Psoas muscle (tissue), 8 donors: ENCODE results near the gene CDC45. TPM values are rescaled to one million over a fixed set of nuclear protein-coding genes. Genes with fewer than 3 reads are reported as not detected.
A peak's percentile ranks its signal among the peaks of the same experiment; 100 is the strongest.

Experiments
- ATAC-seq, 4 donors: fragments of 200-7000 bp; cut with Tn5 transposase; one replicate each; pipeline ENCODE4 v1.9.1; 2020; ENCODE audit warnings: moderate library complexity in 3 of 4, mild to moderate bottlenecking in 2 of 4
- DNase-seq, 2 donors: peaks; one replicate each; pipeline ENCODE4 v3.0.0-alpha.2; 2020
- H3K27ac ChIP-seq: fragments of 200-600 bp; one replicate; pipeline ENCODE4 v1.8.0; 2022
- H3K27me3 ChIP-seq, 3 donors: fragments of 200-600 bp in 1 of 3; one replicate each; pipeline versions ENCODE4 v1.6.1 to v1.8.0; 2013 to 2022; ENCODE audit warnings: low read length in 2 of 3, mild to moderate bottlenecking in 2 of 3, moderate library complexity in 1 of 3; ENCODE audit not compliant: insufficient read depth in 3 of 3
- H3K36me3 ChIP-seq, 2 donors: fragments of 200-600 bp in 1 of 2; one replicate each; pipeline versions ENCODE4 v1.6.1 to v1.8.0; 2013 to 2022; ENCODE audit warnings: low read depth in 1 of 2, mild to moderate bottlenecking in 1 of 2, moderate library complexity in 1 of 2; ENCODE audit not compliant: insufficient read depth in 1 of 2
- H3K4me1 ChIP-seq: fragments of 200-600 bp; one replicate; pipeline ENCODE4 v1.8.0; 2022
- H3K4me3 ChIP-seq: fragments of 200-600 bp; one replicate; pipeline ENCODE4 v1.8.0; 2022; ENCODE audit warnings: mild to moderate bottlenecking
- H3K9me3 ChIP-seq: fragments of 200-600 bp; one replicate; pipeline ENCODE4 v1.8.0; 2022
- WGBS, 3 donors: extraction: QIAGEN DNeasy Blood & Tissue Kit; methylation state at CpG; one replicate each; pipeline versions ENCODE4 v1.1.6 to v1.1.7; 2013; 5-methylcytosine and 5-hydroxymethylcytosine counted together
- intact Hi-C, 2 donors: fragments of 100-400 bp; cut with DNase I; formaldehyde crosslinking; loops; one replicate each; pipeline versions ENCODE4 v1.11.0 to v1.14.2; 2022
- polyA plus RNA-seq, 3 donors: library from polyadenylated mRNA; stranded (reverse); fragments of 200-250 nt; gene quantifications; one replicate each; pipeline ENCODE4 v1.2.3, GENCODE V29; 2013
- total RNA-seq, 4 donors: library from RNA; stranded (reverse); fragmentation: NEBNext Ultra II Directional in 2 of 4; extraction: Animal tissue kit (Norgen Biotek cat#: 25700) in 2 of 4; gene quantifications; one replicate each; pipeline versions ENCODE4 v1.2.1 to v1.2.4, GENCODE V29; 2021 to 2023
- TF ChIP-seq, protein P1 (sequence below): fragments of 200-600 bp; IDR thresholded peaks from one replicate; pipeline ENCODE4 v1.8.0; 2022; ENCODE audit warnings: antibody characterized with exemption
- donor health status: healthy with polysubstance abuse.
- donor health status: DM: no; HTN: no; CAD: no; lungs with moderate emphysema.
- donor health status: Bipolar disorder and iron deficiency.
- donor health status: healthy.
- donor health status: DM: yes; HTN: yes; CAD: no.
- donor health status: DM: no; HTN: no; CAD: no.
- donor health status: DM: no; HTN: no; CAD: no.
- donor health status: DM: yes; HTN: yes; CAD: no.

The CDC45 gene
- total and polyA plus RNA-seq, 7 donors: 0.30 to 0.77 (median 0.71) TPM; not detected in 2

DNA sequence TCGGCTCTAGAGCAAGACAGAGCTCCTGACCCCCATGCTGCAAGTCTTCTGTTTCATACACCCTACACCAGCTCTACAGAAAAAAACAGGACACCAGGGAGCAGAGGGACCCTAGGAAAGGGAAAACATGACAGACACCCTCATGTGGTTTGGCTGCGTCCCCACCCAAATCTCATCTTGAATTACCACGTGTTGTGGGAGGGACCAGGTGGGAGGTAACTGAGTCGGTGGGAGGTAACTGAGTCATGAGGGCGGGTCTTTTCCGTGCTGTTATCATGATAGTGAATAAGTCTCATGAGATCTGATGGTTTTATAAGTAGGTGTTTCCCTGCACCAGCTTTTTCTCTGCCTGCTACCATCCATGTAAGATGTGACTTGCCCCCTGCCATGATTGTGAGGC lies 25.6 kb upstream of the CDC45 start:
- Histone ChIP-seq H3K4me3 (no peak overlapping the region), H3K27ac (no peak overlapping the region), H3K9me3 (no peaks in the 10 kb centered on the region), H3K4me1 (no peaks in the 10 kb centered on the region), H3K36me3 (peaks cover 26 to 100% of the 10 kb centered on the region in 2 donors), H3K27me3 (no peaks in the 10 kb centered on the region)
- TF ChIP-seq, protein P1, sequence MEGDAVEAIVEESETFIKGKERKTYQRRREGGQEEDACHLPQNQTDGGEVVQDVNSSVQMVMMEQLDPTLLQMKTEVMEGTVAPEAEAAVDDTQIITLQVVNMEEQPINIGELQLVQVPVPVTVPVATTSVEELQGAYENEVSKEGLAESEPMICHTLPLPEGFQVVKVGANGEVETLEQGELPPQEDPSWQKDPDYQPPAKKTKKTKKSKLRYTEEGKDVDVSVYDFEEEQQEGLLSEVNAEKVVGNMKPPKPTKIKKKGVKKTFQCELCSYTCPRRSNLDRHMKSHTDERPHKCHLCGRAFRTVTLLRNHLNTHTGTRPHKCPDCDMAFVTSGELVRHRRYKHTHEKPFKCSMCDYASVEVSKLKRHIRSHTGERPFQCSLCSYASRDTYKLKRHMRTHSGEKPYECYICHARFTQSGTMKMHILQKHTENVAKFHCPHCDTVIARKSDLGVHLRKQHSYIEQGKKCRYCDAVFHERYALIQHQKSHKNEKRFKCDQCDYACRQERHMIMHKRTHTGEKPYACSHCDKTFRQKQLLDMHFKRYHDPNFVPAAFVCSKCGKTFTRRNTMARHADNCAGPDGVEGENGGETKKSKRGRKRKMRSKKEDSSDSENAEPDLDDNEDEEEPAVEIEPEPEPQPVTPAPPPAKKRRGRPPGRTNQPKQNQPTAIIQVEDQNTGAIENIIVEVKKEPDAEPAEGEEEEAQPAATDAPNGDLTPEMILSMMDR: no peak
- DNase-seq (no peak), ATAC-seq (no peak)
- WGBS, 3 donors: 78 to 83% (median 82%) methylated on average over 6 of the region's 6 CpGs
- intact Hi-C loops: loop anchor here in 1 of 2 donors (10.0 kb wide), 1 partner anchor 69 kb away; no protein-coding TSS in a partner anchor

DNA sequence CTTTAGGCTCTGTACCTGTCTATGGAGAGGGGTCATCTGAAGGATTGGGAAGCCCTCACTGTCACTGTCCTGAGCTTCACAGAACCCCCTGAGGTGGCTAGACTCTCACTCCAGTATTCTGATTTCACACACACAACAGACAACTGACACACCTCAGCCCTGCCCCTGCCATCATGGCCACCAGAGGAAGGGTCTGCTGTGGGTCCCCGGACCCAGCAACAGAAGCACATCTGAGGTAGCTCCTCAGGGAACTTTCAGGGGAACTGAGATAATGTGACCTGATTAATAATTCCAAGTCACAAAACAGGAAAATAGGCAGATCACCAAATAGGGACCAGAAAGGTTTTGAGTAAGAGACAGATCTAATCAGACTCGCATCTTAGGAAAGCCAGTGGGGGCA lies 24.7 kb upstream of the CDC45 start:
- TF ChIP-seq, protein P1: no peak
- intact Hi-C loops: loop anchor here in 1 of 2 donors (10.0 kb wide), 1 partner anchor 70 kb away; no protein-coding TSS in a partner anchor
- peaks cover 27 to 100% of the 10 kb centered on the region in 2 donors for H3K36me3 ChIP-seq
- H3K9me3 ChIP-seq: no peaks in the 10 kb centered on the region
- H3K27me3 ChIP-seq: no peaks in the 10 kb centered on the region
- H3K27ac ChIP-seq: no peak overlapping the region
- DNase-seq: no peak
- no peak overlapping the region for H3K4me3 ChIP-seq
- no peak for ATAC-seq
- H3K4me1 ChIP-seq: no peaks in the 10 kb centered on the region
- 92 to 98% (median 96%) methylated on average over 2 of the region's 2 CpGs for WGBS, 3 donors

DNA sequence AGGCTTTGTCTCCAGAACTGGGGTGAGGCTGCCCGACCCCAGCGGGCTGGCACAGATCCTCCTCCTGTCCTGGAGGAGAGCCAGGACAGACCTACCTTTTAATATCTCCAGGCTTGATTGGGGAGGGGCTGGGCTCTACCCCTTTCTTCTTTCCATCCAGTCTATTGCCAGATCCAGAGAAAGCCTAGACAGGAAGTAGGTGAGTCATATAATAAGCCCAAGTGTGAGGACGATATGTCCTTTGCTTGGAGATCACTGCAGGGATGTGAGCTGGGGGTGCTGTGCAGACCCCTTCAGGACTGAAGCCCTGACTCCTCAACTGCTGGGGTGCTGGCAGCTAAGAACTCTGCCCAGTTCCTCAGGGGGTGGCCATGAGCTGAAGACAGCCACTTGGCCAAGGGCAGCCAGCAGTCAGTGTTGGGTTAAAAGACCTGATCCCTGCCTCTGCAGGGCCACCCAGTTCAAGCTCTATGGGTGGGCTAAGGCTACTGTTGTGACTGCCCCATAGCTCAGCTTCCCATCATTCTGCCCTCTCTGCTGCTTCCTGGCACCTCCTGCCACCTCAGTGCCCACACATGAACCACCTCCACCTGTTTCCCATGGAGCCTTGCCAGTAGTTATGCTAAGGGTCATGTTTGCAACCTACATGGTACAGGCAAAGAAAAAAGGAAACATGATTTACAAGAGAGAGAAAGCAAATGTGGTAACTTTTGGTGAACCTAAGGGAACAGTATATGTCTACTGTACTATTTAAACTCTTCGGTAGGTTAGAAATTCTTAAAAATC lies 23.9 kb upstream of the CDC45 start:
- TF ChIP-seq, protein P1: no peak
- H3K27ac ChIP-seq: no peak overlapping the region
- DNase-seq (no peak), ATAC-seq (peak in 3 of 4 donors; percentile 47 to 68 (median 51))
- H3K27me3 ChIP-seq: no peaks in the 10 kb centered on the region
- H3K4me3 ChIP-seq: no peak overlapping the region
- intact Hi-C loops: loop anchor here in 1 of 2 donors (10.0 kb wide), 1 partner anchor 71 kb away; no protein-coding TSS in a partner anchor
- H3K9me3 ChIP-seq: no peaks in the 10 kb centered on the region
- peaks cover 28 to 100% of the 10 kb centered on the region in 2 donors for H3K36me3 ChIP-seq
- 67 to 81% (median 79%) methylated on average over 4 of the region's 4 CpGs for WGBS, 3 donors
- H3K4me1 ChIP-seq: no peaks in the 10 kb centered on the region

DNA sequence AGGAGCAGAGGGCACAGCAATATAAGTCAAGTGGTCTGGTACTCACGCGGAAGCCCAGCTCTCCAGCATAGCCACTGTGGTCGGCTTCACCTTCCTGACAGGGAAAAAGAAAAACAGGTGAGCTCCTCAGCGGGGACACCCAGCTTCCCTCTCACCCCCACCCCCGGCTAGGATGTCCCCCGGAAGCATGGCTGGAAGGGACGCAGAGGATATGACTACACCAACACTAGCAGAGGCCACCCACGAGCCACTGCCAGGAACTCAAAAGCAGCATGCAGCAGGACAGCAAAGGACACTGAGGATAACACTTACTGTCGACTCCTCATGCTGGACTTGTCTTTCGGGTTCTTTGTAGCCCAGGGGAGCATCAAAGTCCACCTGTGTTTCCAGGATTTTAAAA lies 23.2 kb upstream of the CDC45 start:
- H3K9me3 ChIP-seq: no peaks in the 10 kb centered on the region
- intact Hi-C loops: loop anchor here in 1 of 2 donors (10.0 kb wide), 1 partner anchor 72 kb away; no protein-coding TSS in a partner anchor
- H3K36me3 ChIP-seq: peaks cover 32 to 100% of the 10 kb centered on the region in 2 donors
- no peak overlapping the region for H3K4me3 ChIP-seq
- WGBS, 3 donors: 88 to 95% (median 93%) methylated on average over 10 of the region's 10 CpGs
- TF ChIP-seq, protein P1: no peak
- ATAC-seq (no peak), DNase-seq (no peak)
- H3K27ac ChIP-seq: no peak overlapping the region
- no peaks in the 10 kb centered on the region for H3K4me1 ChIP-seq
- no peaks in the 10 kb centered on the region for H3K27me3 ChIP-seq
